DOHH2 (cell line): Measurements from ENCODE around the gene SHISA4.

Experiments
- CTCF ChIP-seq: fragments of 200-600 bp; sonication (generic); IDR thresholded peaks from one replicate; pipeline ENCODE4 v1.5.1; 2014; ENCODE audit warnings: antibody characterized with exemption, mild to moderate bottlenecking, low read depth, low read length; ENCODE audit not compliant: poor library complexity, severe bottlenecking
- EZH2phosphoT487 ChIP-seq: fragments of 200-600 bp; sonication (generic); IDR thresholded peaks from 2 replicates; pipeline ENCODE4 v1.6.1; 2017; ENCODE audit warnings: borderline replicate concordance, mild to moderate bottlenecking, antibody characterized with exemption, low read length, moderate library complexity, mixed read lengths

GRCh38 chr1:201894343-201895119, 5.8 kb downstream of the SHISA4 start:
- TF ChIP-seq CTCF (no peak), EZH2phosphoT487 (no peak)
